Esophagus squamous epithelium (tissue), 5 donors: ENCODE measurements around the gene MTFP1. TPM values are rescaled to one million over a fixed set of nuclear protein-coding genes. Genes with fewer than 3 reads are reported as not detected.

ENCODE experiments used
- DNase-seq: peaks from one replicate; lab custom pipeline; 2025; lab: John Stamatoyannopoulos, UW
- H3K27ac ChIP-seq, 4 donors: fragments of 200-600 bp; sonication (generic); one replicate each; pipeline ENCODE4 v1.5.1; 2016 to 2019; ENCODE audit warnings: mild to moderate bottlenecking in 1 of 4
- H3K27me3 ChIP-seq, 4 donors: fragments of 200-600 bp; sonication (generic); 1 replicate in 3 of 4; 2 replicates in 1 of 4; pipeline versions ENCODE4 v1.5.1 to v1.6.0; 2017 to 2021; ENCODE audit warnings: antibody characterized with exemption in 1 of 4
- H3K36me3 ChIP-seq, 3 donors: fragments of 200-600 bp; sonication (generic); one replicate each; pipeline ENCODE4 v1.5.1; 2016 to 2019
- H3K4me1 ChIP-seq, 3 donors: fragments of 200-600 bp; sonication (generic); one replicate each; pipeline ENCODE4 v1.5.1; 2017 to 2019
- H3K4me3 ChIP-seq, 4 donors: fragments of 200-600 bp; sonication (generic); 1 replicate in 3 of 4; 2 replicates in 1 of 4; pipeline ENCODE4 v1.5.1; 2016 to 2019; ENCODE audit warnings: mild to moderate bottlenecking in 2 of 4, moderate library complexity in 1 of 4
- H3K9me3 ChIP-seq, 3 donors: fragments of 200-600 bp; sonication (generic); one replicate each; pipeline ENCODE4 v1.5.1; 2016 to 2019
- POLR2A ChIP-seq, 4 donors: fragments of 450-650 bp; IDR thresholded peaks; one replicate each; pipeline ENCODE4 v1.6.1; 2017; ENCODE audit warnings: antibody characterized with exemption in 4 of 4, mild to moderate bottlenecking in 4 of 4, moderate library complexity in 3 of 4
- WGBS, 2 donors: methylation state at CpG; one replicate each; pipeline ENCODE4 v1.1.5; 2018; 5-methylcytosine and 5-hydroxymethylcytosine counted together
- intact Hi-C: fragments of 100-400 bp; cut with DNase I; formaldehyde crosslinking; loops from one replicate; pipeline ENCODE4 v1.15.0; 2022
- total RNA-seq, 4 donors: library from RNA; depleted of rRNA; stranded (reverse); fragments of >200 nt; gene quantifications; one replicate each; pipeline ENCODE4 v1.1.0, GENCODE V29; 2016
- TF ChIP-seq, protein P1 (sequence below), 6 experiments: fragments of 450-650 bp in 4 of 6; fragments of 200-600 bp in 2 of 6; sonication (generic) in 2 of 6; IDR thresholded peaks; one replicate each; pipeline ENCODE4 v1.5.1; 2016 to 2019; ENCODE audit warnings: antibody characterized with exemption in 6 of 6, mild to moderate bottlenecking in 4 of 6, moderate library complexity in 4 of 6
- donor health status: DM: yes; HTN: yes; CAD: no.

Gene MTFP1
- total RNA-seq, 4 donors from 2014 or later = 15.9 to 21.2 (median 19.0) TPM

DNA sequence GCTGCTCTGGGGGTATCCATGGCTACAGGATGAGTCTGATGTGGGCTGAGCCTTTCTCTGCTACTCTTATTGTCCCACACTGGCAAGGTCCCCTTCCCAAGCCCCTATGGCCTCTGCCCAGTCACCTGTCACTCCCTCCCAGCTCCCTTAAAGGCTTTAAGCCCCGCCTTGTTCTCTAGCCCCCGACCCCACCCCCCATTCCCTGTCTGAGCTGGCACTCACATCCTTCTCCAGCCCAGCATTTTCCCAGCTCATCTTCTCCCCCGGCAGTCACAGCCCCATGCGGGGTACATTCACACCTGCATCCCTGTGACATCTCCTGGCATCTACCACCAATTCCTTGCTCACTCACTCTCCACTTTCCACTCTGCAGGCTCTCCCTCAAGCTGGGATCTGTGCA is 4.3 kb downstream of the MTFP1 start:
- Histone ChIP-seq H3K4me1 (peaks cover 13 to 25% (median 21%) of the 10 kb centered on the region in 3 donors), H3K4me3 (no peak overlapping the region), H3K27ac (no peak overlapping the region), H3K9me3 (no peaks in the 10 kb centered on the region), H3K36me3 (peaks cover 0 to 24% (median 0%) of the 10 kb centered on the region in 3 donors), H3K27me3 (no peaks in the 10 kb centered on the region)
- DNase-seq = no peak
- intact Hi-C loops = loop anchor here (5.0 kb wide), 1 partner anchor 38 kb away; no protein-coding TSS in a partner anchor
- TF ChIP-seq, protein P1, sequence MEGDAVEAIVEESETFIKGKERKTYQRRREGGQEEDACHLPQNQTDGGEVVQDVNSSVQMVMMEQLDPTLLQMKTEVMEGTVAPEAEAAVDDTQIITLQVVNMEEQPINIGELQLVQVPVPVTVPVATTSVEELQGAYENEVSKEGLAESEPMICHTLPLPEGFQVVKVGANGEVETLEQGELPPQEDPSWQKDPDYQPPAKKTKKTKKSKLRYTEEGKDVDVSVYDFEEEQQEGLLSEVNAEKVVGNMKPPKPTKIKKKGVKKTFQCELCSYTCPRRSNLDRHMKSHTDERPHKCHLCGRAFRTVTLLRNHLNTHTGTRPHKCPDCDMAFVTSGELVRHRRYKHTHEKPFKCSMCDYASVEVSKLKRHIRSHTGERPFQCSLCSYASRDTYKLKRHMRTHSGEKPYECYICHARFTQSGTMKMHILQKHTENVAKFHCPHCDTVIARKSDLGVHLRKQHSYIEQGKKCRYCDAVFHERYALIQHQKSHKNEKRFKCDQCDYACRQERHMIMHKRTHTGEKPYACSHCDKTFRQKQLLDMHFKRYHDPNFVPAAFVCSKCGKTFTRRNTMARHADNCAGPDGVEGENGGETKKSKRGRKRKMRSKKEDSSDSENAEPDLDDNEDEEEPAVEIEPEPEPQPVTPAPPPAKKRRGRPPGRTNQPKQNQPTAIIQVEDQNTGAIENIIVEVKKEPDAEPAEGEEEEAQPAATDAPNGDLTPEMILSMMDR (IDR thresholded peaks at IDR 0.05) = no peak
- no peak for TF ChIP-seq POLR2A (IDR thresholded peaks at IDR 0.05)
- 49 to 58% methylated on average over 4 of the region's 4 CpGs for WGBS, 2 donors

- WGBS, 2 donors = 63 to 80% methylated on average over 1 to 3 of the region's 4 CpGs
- DNase-seq = no peak
- Histone ChIP-seq H3K4me1 (peaks cover 8 to 25% (median 11%) of the 10 kb centered on the region in 3 donors), H3K36me3 (peaks cover 0 to 24% (median 0%) of the 10 kb centered on the region in 3 donors), H3K9me3 (no peaks in the 10 kb centered on the region), H3K27ac (no peak overlapping the region), H3K4me3 (no peak overlapping the region), H3K27me3 (no peaks in the 10 kb centered on the region)
- intact Hi-C loops = no loop called here
- no peak for TF ChIP-seq POLR2A (IDR thresholded peaks at IDR 0.05)
- TF ChIP-seq, protein P1 (IDR thresholded peaks at IDR 0.05) = peak in 1 of 6 experiments; percentile 10
Measured at GRCh38 chr22:30430933-30431332, 5.4 kb downstream of the MTFP1 start.

GRCh38 chr22:30432096-30432495 is 6.5 kb downstream of the MTFP1 start:
- no peak overlapping the region for H3K4me3 ChIP-seq
- H3K27me3 ChIP-seq = no peaks in the 10 kb centered on the region
- WGBS, 2 donors = no CpG with 5 or more reads among the region's 4 CpGs
- intact Hi-C loops = no loop called here
- DNase-seq = no peak
- no peak for TF ChIP-seq POLR2A (IDR thresholded peaks at IDR 0.05)
- TF ChIP-seq, protein P1 (IDR thresholded peaks at IDR 0.05) = no peak
- H3K36me3 ChIP-seq = peaks cover 0 to 22% (median 0%) of the 10 kb centered on the region in 3 donors
- peaks cover 0 to 20% (median 0%) of the 10 kb centered on the region in 3 donors for H3K4me1 ChIP-seq
- no peak overlapping the region for H3K27ac ChIP-seq
- no peaks in the 10 kb centered on the region for H3K9me3 ChIP-seq

DNA sequence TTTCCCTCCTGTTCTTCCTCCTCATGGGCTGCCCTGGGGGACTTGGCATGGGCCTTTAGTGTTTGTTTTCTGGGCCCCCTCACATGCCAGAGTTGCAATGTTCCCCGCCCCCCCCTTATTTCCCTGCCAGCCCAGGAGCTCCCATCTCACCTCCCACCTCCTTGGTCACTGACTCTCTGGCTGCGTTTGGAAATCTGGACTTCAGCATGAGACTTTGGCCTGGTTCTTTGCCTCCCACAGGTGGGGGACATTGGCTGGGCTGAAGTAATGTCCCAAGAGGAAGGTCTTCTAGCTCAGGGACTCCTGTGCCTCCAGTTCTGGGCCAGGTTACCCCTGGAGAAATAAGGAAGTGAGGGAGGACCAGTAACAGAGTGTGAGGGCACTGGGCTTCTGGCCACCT is 7.0 kb downstream of the MTFP1 start:
- no peaks in the 10 kb centered on the region for H3K27me3 ChIP-seq
- H3K4me1 ChIP-seq = peaks cover 0 to 18% (median 0%) of the 10 kb centered on the region in 3 donors
- no peak overlapping the region for H3K4me3 ChIP-seq
- intact Hi-C loops = no loop called here
- TF ChIP-seq, protein P1 (IDR thresholded peaks at IDR 0.05) = no peak
- TF ChIP-seq POLR2A (IDR thresholded peaks at IDR 0.05) = no peak
- peaks cover 0 to 18% (median 0%) of the 10 kb centered on the region in 3 donors for H3K36me3 ChIP-seq
- WGBS, 2 donors = 83% methylated on average over 1 of the region's 2 CpGs; no CpG with 5 or more reads in 1 of the 2 donors
- DNase-seq = no peak
- no peaks in the 10 kb centered on the region for H3K9me3 ChIP-seq
- H3K27ac ChIP-seq = no peak overlapping the region

DNA sequence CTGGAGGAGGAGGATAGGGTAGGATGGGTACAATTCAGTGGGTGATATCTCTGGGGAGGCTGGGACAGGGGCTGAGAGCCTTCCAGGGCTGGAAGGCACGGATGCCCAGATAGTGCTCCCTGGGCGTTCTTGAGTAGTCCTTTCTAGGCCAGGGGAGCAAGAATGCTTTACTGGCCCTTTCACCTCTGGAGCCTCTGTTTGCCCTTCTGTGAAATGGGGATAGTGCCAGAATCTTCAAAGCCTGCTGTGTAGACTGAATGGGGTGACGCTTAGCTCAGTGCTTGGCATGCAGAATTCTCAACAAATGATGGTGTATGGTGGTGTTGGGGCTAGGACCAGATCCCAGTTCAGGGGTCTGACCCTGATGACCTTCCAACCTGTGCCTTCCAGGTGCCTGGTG is 7.7 kb downstream of the MTFP1 start:
- Histone ChIP-seq H3K27me3 (peaks cover 0 to 2% (median 0%) of the 10 kb centered on the region in 4 donors), H3K36me3 (peaks cover 0 to 11% (median 0%) of the 10 kb centered on the region in 3 donors), H3K27ac (no peak overlapping the region), H3K9me3 (no peaks in the 10 kb centered on the region), H3K4me3 (no peak overlapping the region), H3K4me1 (peaks cover 0 to 23% (median 0%) of the 10 kb centered on the region in 3 donors)
- TF ChIP-seq, protein P1 (IDR thresholded peaks at IDR 0.05) = no peak
- TF ChIP-seq POLR2A (IDR thresholded peaks at IDR 0.05) = no peak
- intact Hi-C loops = no loop called here
- no peak for DNase-seq
- WGBS, 2 donors = 100% methylated on average over 1 to 2 of the region's 3 CpGs
